Natural killer cell (primary cell): ENCODE data around the gene CLCA1. TPM values are rescaled to one million over a fixed set of nuclear protein-coding genes. Genes with fewer than 3 reads are reported as not detected.

Experiments
- ATAC-seq, 3 donors: fragments of 150-1000 bp in 2 of 3; fragments of 200-7000 bp in 1 of 3; cut with Tn5 transposase; 1 replicate in 1 of 3; 2 replicates in 2 of 3; pipeline ENCODE4 v1.10.0; 2021; ENCODE audit warnings: mild to moderate bottlenecking in 2 of 3, moderate library complexity in 2 of 3
- DNase-seq, 2 donors: peaks; one replicate each; pipeline versions ENCODE4 v3.0.0 to v3.0.0-alpha.2; 2013 to 2021; ENCODE audit warnings: mixed read lengths in 1 of 2
- H3K27ac ChIP-seq: one replicate; pipeline ENCODE4 v1.5.1; 2013; ENCODE audit warnings: mild to moderate bottlenecking, low read length
- H3K27me3 ChIP-seq: one replicate; pipeline ENCODE4 v1.6.1; 2013; ENCODE audit warnings: low read length; ENCODE audit not compliant: control insufficient read depth, insufficient read depth
- H3K36me3 ChIP-seq: one replicate; pipeline ENCODE4 v1.6.1; 2013; ENCODE audit warnings: low read length; ENCODE audit not compliant: control insufficient read depth, insufficient read depth
- H3K4me1 ChIP-seq: one replicate; pipeline ENCODE4 v1.6.1; 2013; ENCODE audit warnings: low read length; ENCODE audit not compliant: control insufficient read depth, insufficient read depth
- H3K4me3 ChIP-seq: one replicate; pipeline ENCODE4 v1.5.1; 2013; ENCODE audit warnings: low read length
- H3K9me3 ChIP-seq: one replicate; pipeline ENCODE4 v1.6.1; 2013; ENCODE audit warnings: low read length; ENCODE audit not compliant: control insufficient read depth, insufficient read depth
- H3K27ac Mint-ChIP-seq, 2 donors: one replicate each; pipeline ENCODE4 v1.8.0; 2022; ENCODE audit warnings: mild to moderate bottlenecking in 2 of 2, mixed read lengths in 2 of 2, moderate library complexity in 1 of 2
- H3K27me3 Mint-ChIP-seq, 2 donors: one replicate each; pipeline ENCODE4 v1.8.0; 2022; ENCODE audit warnings: low read depth in 2 of 2, mixed read lengths in 2 of 2
- H3K36me3 Mint-ChIP-seq: one replicate; pipeline ENCODE4 v1.8.0; 2022; ENCODE audit warnings: mixed read lengths
- H3K4me1 Mint-ChIP-seq, 2 donors: one replicate each; pipeline ENCODE4 v1.8.0; 2022; ENCODE audit warnings: mixed read lengths in 2 of 2
- H3K4me3 Mint-ChIP-seq: one replicate; pipeline ENCODE4 v1.8.0; 2022; ENCODE audit warnings: mild to moderate bottlenecking, moderate library complexity, mixed read lengths
- H3K9me3 Mint-ChIP-seq, 2 donors: one replicate each; pipeline ENCODE4 v1.8.0; 2022; ENCODE audit warnings: mixed read lengths in 2 of 2
- CTCF ChIP-seq: fragments of 200-600 bp; IDR thresholded peaks from one replicate; pipeline ENCODE4 v1.8.0; 2022; ENCODE audit warnings: antibody characterized with exemption
- WGBS: methylation state at CpG from one replicate; pipeline ENCODE4 v1.1.7; 2013; ENCODE audit warnings: missing lambda C conversion rate; ENCODE audit not compliant: insufficient coverage; 5-methylcytosine and 5-hydroxymethylcytosine counted together
- intact Hi-C: fragments of 100-400 bp; cut with micrococcal nuclease; formaldehyde crosslinking; loops from one replicate; pipeline ENCODE4 v1.14.2; 2022
- total RNA-seq, 4 donors: library from RNA; stranded (reverse); fragments of 120-200 nt in 1 of 4; gene quantifications; one replicate each; pipeline versions ENCODE4 v1.2.3 to v1.2.4, GENCODE V29; 2013 to 2022

CLCA1 gene
- total RNA-seq, 3 donors from 2014 or later (not counting 1 experiment from before 2014, with no cell fraction given) = not detected

GRCh38 chr1:86478416-86479156, 9.9 kb downstream of the CLCA1 start:
- H3K4me3 Mint-ChIP-seq = no peak overlapping the region
- no peak overlapping the region for H3K27ac ChIP-seq
- H3K27me3 Mint-ChIP-seq = peaks cover 2 to 3% of the 10 kb centered on the region in 2 donors
- DNase-seq (no peak), ATAC-seq (no peak)
- H3K27me3 ChIP-seq = no peaks in the 10 kb centered on the region
- H3K9me3 Mint-ChIP-seq = no peaks in the 10 kb centered on the region
- no peaks in the 10 kb centered on the region for H3K36me3 Mint-ChIP-seq
- TF ChIP-seq CTCF = no peak
- H3K36me3 ChIP-seq = no peaks in the 10 kb centered on the region
- no peaks in the 10 kb centered on the region for H3K4me1 Mint-ChIP-seq
- H3K4me1 ChIP-seq = no peaks in the 10 kb centered on the region
- 81% methylated on average over 3 of the region's 5 CpGs for WGBS
- no peak overlapping the region for H3K27ac Mint-ChIP-seq
- no peak overlapping the region for H3K4me3 ChIP-seq
- intact Hi-C loops = loop anchor here (10.0 kb wide), 1 partner anchor 266 kb away; no protein-coding TSS in a partner anchor
- H3K9me3 ChIP-seq = no peaks in the 10 kb centered on the region

DNA sequence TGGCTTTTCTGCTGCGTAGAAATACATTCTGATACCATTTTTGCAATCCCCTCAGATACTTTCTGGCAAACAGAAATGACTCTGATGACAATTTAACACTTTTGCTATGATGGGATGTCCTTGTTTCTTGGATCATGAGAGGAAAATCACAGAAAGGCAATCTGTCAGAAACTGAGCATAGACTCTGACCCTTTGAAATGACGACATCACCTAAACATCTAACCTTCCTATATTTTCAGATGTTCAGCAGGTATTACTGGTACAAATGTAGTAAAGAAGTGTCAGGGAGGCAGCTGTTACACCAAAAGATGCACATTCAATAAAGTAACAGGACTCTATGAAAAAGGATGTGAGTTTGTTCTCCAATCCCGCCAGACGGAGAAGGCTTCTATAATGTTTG, 13.2 kb downstream of the CLCA1 start:
- DNase-seq = no peak
- Mint-ChIP-seq H3K27me3 (peaks cover 11 to 12% of the 10 kb centered on the region in 2 donors), H3K9me3 (no peaks in the 10 kb centered on the region), H3K27ac (no peak overlapping the region), H3K4me1 (no peaks in the 10 kb centered on the region), H3K4me3 (no peak overlapping the region), H3K36me3 (no peaks in the 10 kb centered on the region)
- ATAC-seq = no peak
- H3K9me3 ChIP-seq = no peaks in the 10 kb centered on the region
- WGBS = 100% methylated on average over 1 of the region's 4 CpGs
- no peaks in the 10 kb centered on the region for H3K27me3 ChIP-seq
- no peaks in the 10 kb centered on the region for H3K36me3 ChIP-seq
- H3K27ac ChIP-seq = no peak overlapping the region
- no peak for TF ChIP-seq CTCF
- no peak overlapping the region for H3K4me3 ChIP-seq
- intact Hi-C loops = no loop called here
- no peaks in the 10 kb centered on the region for H3K4me1 ChIP-seq

DNA sequence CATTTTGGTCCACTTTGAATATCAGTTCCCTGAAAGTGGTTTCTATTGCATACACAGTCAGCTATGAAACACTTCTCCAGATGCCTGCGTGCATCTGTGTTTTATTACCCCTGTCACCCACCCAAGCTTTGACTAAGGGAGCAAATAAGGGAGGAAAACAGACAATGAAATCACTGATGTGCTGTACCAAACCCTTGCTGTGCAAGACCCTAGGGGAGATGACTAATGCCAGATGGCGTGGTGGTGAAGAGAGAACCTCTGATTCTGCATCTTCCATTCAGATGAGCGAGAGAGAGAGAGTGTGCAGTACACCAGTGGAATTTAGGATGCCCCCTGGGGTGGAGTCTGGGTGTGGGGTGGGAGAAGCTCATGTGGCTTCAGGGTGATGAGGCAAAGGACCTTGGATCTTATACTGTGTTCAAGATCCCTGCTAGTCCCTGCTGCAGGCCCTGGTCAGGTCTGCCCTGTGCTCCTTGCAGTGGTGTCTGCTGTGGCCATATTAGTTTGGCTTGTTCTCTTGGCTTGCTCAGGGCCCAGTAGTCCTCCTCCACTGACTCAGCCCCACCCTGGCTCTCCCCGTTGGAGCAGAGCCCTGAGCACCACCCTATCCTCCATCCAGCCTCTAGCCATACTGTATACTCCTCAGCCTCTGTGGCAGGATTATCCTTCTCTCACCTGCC, 18.5 kb downstream of the CLCA1 start:
- H3K27me3 ChIP-seq = no peaks in the 10 kb centered on the region
- WGBS = 87% methylated on average over 4 of the region's 4 CpGs
- ATAC-seq = peak in 1 of 3 donors; percentile 32
- no peaks in the 10 kb centered on the region for H3K4me1 Mint-ChIP-seq
- TF ChIP-seq CTCF = no peak
- H3K36me3 Mint-ChIP-seq = no peaks in the 10 kb centered on the region
- no peak overlapping the region for H3K4me3 Mint-ChIP-seq
- no peak overlapping the region for H3K4me3 ChIP-seq
- no peak overlapping the region for H3K27ac Mint-ChIP-seq
- H3K4me1 ChIP-seq = no peaks in the 10 kb centered on the region
- intact Hi-C loops = no loop called here
- H3K36me3 ChIP-seq = no peaks in the 10 kb centered on the region
- no peaks in the 10 kb centered on the region for H3K9me3 ChIP-seq
- DNase-seq = no peak
- H3K27me3 Mint-ChIP-seq = peaks cover 11 to 12% of the 10 kb centered on the region in 2 donors
- H3K9me3 Mint-ChIP-seq = no peaks in the 10 kb centered on the region
- no peak overlapping the region for H3K27ac ChIP-seq
